ENCODE results near the gene CDPF1. TPM values are rescaled to one million over a fixed set of nuclear protein-coding genes. Genes with fewer than 3 reads are reported as not detected.

CDPF1 gene
- total and polyA plus RNA-seq, 2 of the 13 experiments (the other 11 are each of a cell fraction or from before 2014, with no cell fraction given) = 5.2 to 8.1 TPM

DNA sequence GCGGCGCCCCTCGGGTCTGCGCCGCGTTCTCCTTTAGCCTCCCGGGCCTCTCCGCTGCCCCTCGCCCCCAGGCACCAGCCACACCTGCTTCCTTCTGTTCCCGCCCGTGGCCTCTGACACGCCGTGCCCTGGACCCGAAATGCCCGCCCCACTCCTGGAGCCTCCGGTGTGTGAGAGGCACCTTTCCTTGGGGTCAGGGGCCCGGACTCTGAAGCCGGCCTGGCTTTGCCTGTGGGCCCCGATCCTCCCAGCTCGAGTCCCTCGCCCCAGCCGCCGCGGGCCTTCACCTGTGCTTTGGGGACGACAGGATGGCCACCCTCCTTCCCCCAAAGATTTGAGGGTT is 661 bp upstream of the CDPF1 start (continued):
- TF ChIP-seq, protein P1, sequence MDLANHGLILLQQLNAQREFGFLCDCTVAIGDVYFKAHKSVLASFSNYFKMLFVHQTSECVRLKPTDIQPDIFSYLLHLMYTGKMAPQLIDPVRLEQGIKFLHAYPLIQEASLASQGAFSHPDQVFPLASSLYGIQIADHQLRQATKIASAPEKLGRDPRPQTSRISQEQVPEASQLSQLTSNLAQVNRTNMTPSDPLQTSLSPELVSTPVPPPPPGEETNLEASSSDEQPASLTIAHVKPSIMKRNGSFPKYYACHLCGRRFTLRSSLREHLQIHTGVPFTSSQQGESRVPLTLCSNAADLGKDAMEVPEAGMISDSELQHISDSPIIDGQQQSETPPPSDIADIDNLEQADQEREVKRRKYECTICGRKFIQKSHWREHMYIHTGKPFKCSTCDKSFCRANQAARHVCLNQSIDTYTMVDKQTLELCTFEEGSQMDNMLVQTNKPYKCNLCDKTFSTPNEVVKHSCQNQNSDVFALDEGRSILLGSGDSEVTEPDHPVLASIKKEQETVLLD (CRISPR knock-in tag; IDR thresholded peaks at IDR 0.05; ENCODE audit: low read depth) = 0 out of 2 replicates have a peak, but pooled peaks have one; percentile 24
- peak; percentile 60; the same call in 1 of the 2 replicates for TF ChIP-seq ZNF30 (CRISPR knock-in tag; IDR thresholded peaks at IDR 0.05)
- 0 out of 2 replicates have a peak, but pooled peaks have one; percentile 39 for TF ChIP-seq MED13 (CRISPR knock-in tag; IDR thresholded peaks at IDR 0.05)
- TF ChIP-seq NKX3-1 (CRISPR knock-in tag; IDR thresholded peaks at IDR 0.05) = peak; percentile 9; the same call in 1 of the 2 replicates
- peak; percentile 90 for TF ChIP-seq AGO2 (optimal IDR thresholded peaks at IDR 0.05; ENCODE audit: low read depth, low read length)
- no peak for TF ChIP-seq ZNF430 (CRISPR knock-in tag; IDR thresholded peaks at IDR 0.05)
- TF ChIP-seq SETDB1 (CRISPR knock-in tag; IDR thresholded peaks at IDR 0.05; ENCODE audit: borderline replicate concordance) = no peak
- 0 out of 2 replicates have a peak, but pooled peaks have one; percentile 43 for TF ChIP-seq SNAI1 (CRISPR knock-in tag; IDR thresholded peaks at IDR 0.05; ENCODE audit: borderline replicate concordance)
- TF ChIP-seq, protein P2, sequence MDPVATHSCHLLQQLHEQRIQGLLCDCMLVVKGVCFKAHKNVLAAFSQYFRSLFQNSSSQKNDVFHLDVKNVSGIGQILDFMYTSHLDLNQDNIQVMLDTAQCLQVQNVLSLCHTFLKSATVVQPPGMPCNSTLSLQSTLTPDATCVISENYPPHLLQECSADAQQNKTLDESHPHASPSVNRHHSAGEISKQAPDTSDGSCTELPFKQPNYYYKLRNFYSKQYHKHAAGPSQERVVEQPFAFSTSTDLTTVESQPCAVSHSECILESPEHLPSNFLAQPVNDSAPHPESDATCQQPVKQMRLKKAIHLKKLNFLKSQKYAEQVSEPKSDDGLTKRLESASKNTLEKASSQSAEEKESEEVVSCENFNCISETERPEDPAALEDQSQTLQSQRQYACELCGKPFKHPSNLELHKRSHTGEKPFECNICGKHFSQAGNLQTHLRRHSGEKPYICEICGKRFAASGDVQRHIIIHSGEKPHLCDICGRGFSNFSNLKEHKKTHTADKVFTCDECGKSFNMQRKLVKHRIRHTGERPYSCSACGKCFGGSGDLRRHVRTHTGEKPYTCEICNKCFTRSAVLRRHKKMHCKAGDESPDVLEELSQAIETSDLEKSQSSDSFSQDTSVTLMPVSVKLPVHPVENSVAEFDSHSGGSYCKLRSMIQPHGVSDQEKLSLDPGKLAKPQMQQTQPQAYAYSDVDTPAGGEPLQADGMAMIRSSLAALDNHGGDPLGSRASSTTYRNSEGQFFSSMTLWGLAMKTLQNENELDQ (CRISPR knock-in tag; IDR thresholded peaks at IDR 0.05; ENCODE audit: borderline replicate concordance) = no peak
- TF ChIP-seq, protein P3, sequence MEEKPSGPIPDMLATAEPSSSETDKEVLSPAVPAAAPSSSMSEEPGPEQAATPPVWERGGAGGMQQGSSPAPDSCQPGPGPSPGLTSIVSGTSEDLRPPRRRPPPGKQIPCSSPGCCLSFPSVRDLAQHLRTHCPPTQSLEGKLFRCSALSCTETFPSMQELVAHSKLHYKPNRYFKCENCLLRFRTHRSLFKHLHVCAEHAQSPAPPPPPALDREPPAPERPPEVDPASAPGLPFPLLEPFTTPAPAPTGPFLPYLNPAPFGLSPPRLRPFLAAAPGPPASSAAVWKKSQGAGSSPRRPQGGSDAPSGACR (CRISPR knock-in tag; IDR thresholded peaks at IDR 0.05) = peak; percentile 40; the same call in 1 of the 2 replicates
- 0 out of 2 replicates have a peak, but pooled peaks have one; percentile 20 for TF ChIP-seq ZNF891 (CRISPR knock-in tag; IDR thresholded peaks at IDR 0.05)

All from HepG2 (cell line).